ENCODE measurements around the gene NAP1L4. TPM values are rescaled to one million over a fixed set of nuclear protein-coding genes. Genes with fewer than 3 reads are reported as not detected.

The NAP1L4 gene
- total RNA-seq, 1 donor from 2014 or later: 163 TPM

- DNase-seq (ENCODE audit: extremely low read depth, low read depth, low spot score): no peak
Observed at GRCh38 chr11:2963761-2964160, 28.4 kb downstream of the NAP1L4 start.

GRCh38 chr11:2963112-2963754 is 28.9 kb downstream of the NAP1L4 start:
- no peak for DNase-seq (ENCODE audit: extremely low read depth, low read depth, low spot score)

- no peak for DNase-seq (ENCODE audit: extremely low read depth, low read depth, low spot score)
Observed at GRCh38 chr11:2961080-2961479, 31.0 kb downstream of the NAP1L4 start.

GRCh38 chr11:2960139-2960538 is 32.0 kb downstream of the NAP1L4 start:
- no peak for DNase-seq (ENCODE audit: extremely low read depth, low read depth, low spot score)

GRCh38 chr11:2958251-2958650 is 33.9 kb downstream of the NAP1L4 start:
- no peak for DNase-seq (ENCODE audit: extremely low read depth, low read depth, low spot score)

GRCh38 chr11:2955906-2956476 is 36.1 kb downstream of the NAP1L4 start:
- DNase-seq (ENCODE audit: extremely low read depth, low read depth, low spot score): no peak

- DNase-seq (ENCODE audit: extremely low read depth, low read depth, low spot score): no peak
Observed at GRCh38 chr11:2954263-2954662, 37.9 kb downstream of the NAP1L4 start.

- no peak for DNase-seq (ENCODE audit: extremely low read depth, low read depth, low spot score)
Observed at GRCh38 chr11:2952290-2952689, 39.8 kb downstream of the NAP1L4 start.

GRCh38 chr11:2951231-2952110 is 40.7 kb downstream of the NAP1L4 start:
- DNase-seq (ENCODE audit: extremely low read depth, low read depth, low spot score): peak; percentile 56

GRCh38 chr11:2950825-2951224 is 41.3 kb downstream of the NAP1L4 start:
- DNase-seq (ENCODE audit: extremely low read depth, low read depth, low spot score): no peak

- DNase-seq (ENCODE audit: extremely low read depth, low read depth, low spot score): no peak
Observed at GRCh38 chr11:2949920-2950319, 42.2 kb downstream of the NAP1L4 start.

GRCh38 chr11:2947744-2948143 is 44.4 kb downstream of the NAP1L4 start:
- no peak for DNase-seq (ENCODE audit: extremely low read depth, low read depth, low spot score)

- no peak for DNase-seq (ENCODE audit: extremely low read depth, low read depth, low spot score)
Observed at GRCh38 chr11:2945757-2946287, 46.3 kb downstream of the NAP1L4 start.

- DNase-seq (ENCODE audit: extremely low read depth, low read depth, low spot score): no peak
Observed at GRCh38 chr11:2945031-2945756, 46.9 kb downstream of the NAP1L4 start.

- no peak for DNase-seq (ENCODE audit: extremely low read depth, low read depth, low spot score)
Observed at GRCh38 chr11:2944530-2944929, 47.6 kb downstream of the NAP1L4 start.

GRCh38 chr11:2943711-2944118 is 48.4 kb downstream of the NAP1L4 start:
- no peak for DNase-seq (ENCODE audit: extremely low read depth, low read depth, low spot score)

GRCh38 chr11:2942872-2943710 is 49.0 kb downstream of the NAP1L4 start:
- no peak for DNase-seq (ENCODE audit: extremely low read depth, low read depth, low spot score)

GRCh38 chr11:2942447-2942846 is 49.7 kb downstream of the NAP1L4 start:
- DNase-seq (ENCODE audit: extremely low read depth, low read depth, low spot score): no peak

- no peak for DNase-seq (ENCODE audit: extremely low read depth, low read depth, low spot score)
Observed at GRCh38 chr11:2940921-2941821, 51.0 kb downstream of the NAP1L4 start.

Data from glomerular endothelial cell (primary cell).